Neural cell (in vitro differentiated cells): ENCODE data around the gene ETV6. TPM values are rescaled to one million over a fixed set of nuclear protein-coding genes. Genes with fewer than 3 reads are reported as not detected.

Source experiments
- H2AFZ ChIP-seq: fragments of 200-600, 300-800 bp; sonication (generic), shearing (Covaris generic); 2 replicates; pipeline ENCODE4 v1.6.0; 2014; ENCODE audit warnings: low read depth, mild to moderate bottlenecking, antibody characterized with exemption, low read length, moderate library complexity
- H3F3A ChIP-seq: fragments of 200-600 bp; shearing (Covaris generic); 2 replicates; pipeline ENCODE4 v1.6.1; 2016; ENCODE audit warnings: mild to moderate bottlenecking, moderate library complexity, mixed read lengths, antibody characterized with exemption, low read length; ENCODE audit not compliant: insufficient read depth, poor library complexity, severe bottlenecking
- H3K27ac ChIP-seq: fragments of 200-600, 300-800 bp; sonication (generic), shearing (Covaris generic); 2 replicates; pipeline ENCODE4 v1.5.1; 2014; ENCODE audit warnings: mild to moderate bottlenecking, low read length, moderate library complexity
- H3K27me3 ChIP-seq: fragments of 300-800, 200-600 bp; sonication (generic), shearing (Covaris generic); 2 replicates; pipeline ENCODE4 v1.6.0; 2014; ENCODE audit warnings: mild to moderate bottlenecking, low read depth, low read length, moderate library complexity; ENCODE audit not compliant: insufficient read depth
- H3K36me3 ChIP-seq: fragments of 300-800, 200-600 bp; sonication (generic), shearing (Covaris generic); 2 replicates; pipeline ENCODE4 v1.5.1; 2014; ENCODE audit warnings: mild to moderate bottlenecking, antibody characterized with exemption, low read length, moderate library complexity; ENCODE audit not compliant: insufficient read depth
- H3K4me2 ChIP-seq: fragments of 300-800, 200-600 bp; sonication (generic), shearing (Covaris generic); 2 replicates; pipeline ENCODE4 v1.6.0; 2014; ENCODE audit warnings: mild to moderate bottlenecking, low read length
- H3K4me3 ChIP-seq: fragments of 300-800, 200-600 bp; sonication (generic), shearing (Covaris generic); 2 replicates; pipeline ENCODE4 v1.5.1; 2014; ENCODE audit warnings: mild to moderate bottlenecking, low read length, moderate library complexity
- H3K79me2 ChIP-seq: fragments of 200-600 bp; shearing (Covaris generic); replicated peaks from 2 replicates; pipeline ENCODE4 v1.6.0; 2014; ENCODE audit warnings: mild to moderate bottlenecking, low read length, moderate library complexity; ENCODE audit not compliant: insufficient read depth
- H3K9ac ChIP-seq: fragments of 300-800, 200-600 bp; sonication (generic), shearing (Covaris generic); 2 replicates; pipeline ENCODE4 v1.6.1; 2016; ENCODE audit warnings: mild to moderate bottlenecking, low read length, mixed read lengths
- H3K9me2 ChIP-seq: fragments of 200-600 bp; shearing (Covaris generic); 2 replicates; pipeline ENCODE4 v1.6.1; 2016; ENCODE audit warnings: mild to moderate bottlenecking, low read length, mixed read lengths; ENCODE audit not compliant: insufficient read depth
- H3K9me3 ChIP-seq: fragments of 200-600, 300-800 bp; sonication (generic), shearing (Covaris generic); 2 replicates; pipeline ENCODE4 v1.6.1; 2016; ENCODE audit warnings: mild to moderate bottlenecking, mixed run types, low read length, moderate library complexity, mixed read lengths
- H4K20me1 ChIP-seq: fragments of 200-600 bp; shearing (Covaris generic); 2 replicates; pipeline ENCODE4 v1.6.1; 2016; ENCODE audit warnings: mild to moderate bottlenecking, mixed run types; ENCODE audit not compliant: insufficient read depth
- CTCF ChIP-seq: fragments of 450-650 bp; IDR thresholded peaks from 2 replicates; pipeline ENCODE4 v1.5.1; 2014; ENCODE audit warnings: antibody characterized with exemption, mild to moderate bottlenecking, moderate library complexity; ENCODE audit not compliant: poor library complexity, severe bottlenecking
- EP300 ChIP-seq: fragments of 450-650 bp; conservative IDR thresholded peaks from 2 replicates; pipeline ENCODE4 v1.6.1; 2014; ENCODE audit warnings: antibody characterized with exemption, mild to moderate bottlenecking, moderate library complexity; ENCODE audit not compliant: poor library complexity, severe bottlenecking
- EZH2 ChIP-seq: fragments of 200-600, 300-800 bp; shearing (Covaris generic), sonication (generic); IDR thresholded peaks from 2 replicates; pipeline ENCODE4 v1.6.1; 2014; ENCODE audit warnings: antibody characterized with exemption, low read length, borderline replicate concordance, mild to moderate bottlenecking; ENCODE audit not compliant: insufficient read depth, poor library complexity, severe bottlenecking
- MXI1 ChIP-seq: fragments of 450-650 bp; conservative IDR thresholded peaks from 2 replicates; pipeline ENCODE4 v1.6.1; 2014; ENCODE audit warnings: antibody characterized with exemption, mild to moderate bottlenecking; ENCODE audit not compliant: poor library complexity, severe bottlenecking
- POLR2AphosphoS5 ChIP-seq: IDR thresholded peaks from 2 replicates; pipeline ENCODE4 v1.6.1; 2012
- RAD21 ChIP-seq: fragments of 450-650 bp; conservative IDR thresholded peaks from 2 replicates; pipeline ENCODE4 v1.6.1; 2014; ENCODE audit warnings: antibody characterized with exemption, mild to moderate bottlenecking, moderate library complexity
- REST ChIP-seq: IDR thresholded peaks from 2 replicates; pipeline ENCODE4 v1.6.1; 2012; ENCODE audit warnings: borderline replicate concordance
- SMC3 ChIP-seq: fragments of 450-650 bp; conservative IDR thresholded peaks from 2 replicates; pipeline ENCODE4 v1.6.1; 2014; ENCODE audit warnings: antibody characterized with exemption, mild to moderate bottlenecking, moderate library complexity; ENCODE audit not compliant: poor library complexity
- TAF1 ChIP-seq: IDR thresholded peaks from 2 replicates; pipeline ENCODE4 v1.6.1; 2012; ENCODE audit warnings: low read depth
- polyA plus RNA-seq: library from polyadenylated mRNA; depleted of rRNA; stranded (reverse); fragments of >200 nt; gene quantifications from 2 replicates; pipeline ENCODE4 v1.2.3, GENCODE V29; 2014

Gene ETV6
- polyA plus RNA-seq, 1 donor from 2014 or later: 1.6 TPM

GRCh38 chr12:11833174-11833895 is 183.9 kb downstream of the ETV6 start:
- H3K9me3 ChIP-seq: no peaks in the 10 kb centered on the region
- no peak overlapping the region for H2AFZ ChIP-seq
- H3F3A ChIP-seq: no peaks in the 10 kb centered on the region
- H3K27ac ChIP-seq: no peak overlapping the region
- H3K4me3 ChIP-seq: no peak overlapping the region
- no peaks in the 10 kb centered on the region for H3K79me2 ChIP-seq
- no peaks in the 10 kb centered on the region for H4K20me1 ChIP-seq
- H3K9ac ChIP-seq: no peak overlapping the region
- no peaks in the 10 kb centered on the region for H3K36me3 ChIP-seq
- no peaks in the 10 kb centered on the region for H3K9me2 ChIP-seq
- H3K4me2 ChIP-seq: no peak overlapping the region
- TF ChIP-seq MXI1: no peak
- no peak for TF ChIP-seq SMC3
- TF ChIP-seq TAF1: no peak
- H3K27me3 ChIP-seq: no peaks in the 10 kb centered on the region

GRCh38 chr12:11834104-11834812 is 184.8 kb downstream of the ETV6 start:
- Histone ChIP-seq H3K9me3 (no peaks in the 10 kb centered on the region), H3K27me3 (no peaks in the 10 kb centered on the region), H3K9ac (no peak overlapping the region), H3K4me2 (no peak overlapping the region), H3K4me3 (no peak overlapping the region), H3K36me3 (no peaks in the 10 kb centered on the region), H3K79me2 (no peaks in the 10 kb centered on the region), H3F3A (no peaks in the 10 kb centered on the region), H3K9me2 (no peaks in the 10 kb centered on the region), H2AFZ (no peak overlapping the region), H4K20me1 (no peaks in the 10 kb centered on the region), H3K27ac (no peak overlapping the region)
- TF ChIP-seq REST (no peak), EZH2 (no peak), TAF1 (no peak), MXI1 (no peak), EP300 (no peak), CTCF (no peak), POLR2AphosphoS5 (no peak), RAD21 (no peak), SMC3 (no peak)
